SU-DHL-6 (cell line): ENCODE data around the gene KIFC3.

Experiments
- CTCF ChIP-seq: fragments of 200-600 bp; sonication (generic); IDR thresholded peaks from one replicate; pipeline ENCODE4 v1.5.1; 2017; ENCODE audit warnings: antibody characterized with exemption, mild to moderate bottlenecking, low read length, moderate library complexity; ENCODE audit not compliant: insufficient read depth, poor library complexity, severe bottlenecking
- EZH2phosphoT487 ChIP-seq: fragments of 200-600 bp; sonication (generic), shearing (Covaris generic); conservative IDR thresholded peaks from 2 replicates; pipeline ENCODE4 v1.6.1; 2018; ENCODE audit warnings: mild to moderate bottlenecking, antibody characterized with exemption, low read length, moderate library complexity, mixed read lengths

- TF ChIP-seq CTCF (no peak), EZH2phosphoT487 (no peak)
Measured at GRCh38 chr16:57802341-57803133, at the start of gene KIFC3.
